GM12872 (cell line): Measurements from ENCODE around the gene SMIM24.

Source experiments
- TF ChIP-seq, protein P1 (sequence below): IDR thresholded peaks from 3 replicates; pipeline ENCODE4 v1.5.1; 2011; ENCODE audit warnings: low read depth, mild to moderate bottlenecking, low read length, moderate library complexity; ENCODE audit not compliant: insufficient read depth

SMIM24 gene

DNA sequence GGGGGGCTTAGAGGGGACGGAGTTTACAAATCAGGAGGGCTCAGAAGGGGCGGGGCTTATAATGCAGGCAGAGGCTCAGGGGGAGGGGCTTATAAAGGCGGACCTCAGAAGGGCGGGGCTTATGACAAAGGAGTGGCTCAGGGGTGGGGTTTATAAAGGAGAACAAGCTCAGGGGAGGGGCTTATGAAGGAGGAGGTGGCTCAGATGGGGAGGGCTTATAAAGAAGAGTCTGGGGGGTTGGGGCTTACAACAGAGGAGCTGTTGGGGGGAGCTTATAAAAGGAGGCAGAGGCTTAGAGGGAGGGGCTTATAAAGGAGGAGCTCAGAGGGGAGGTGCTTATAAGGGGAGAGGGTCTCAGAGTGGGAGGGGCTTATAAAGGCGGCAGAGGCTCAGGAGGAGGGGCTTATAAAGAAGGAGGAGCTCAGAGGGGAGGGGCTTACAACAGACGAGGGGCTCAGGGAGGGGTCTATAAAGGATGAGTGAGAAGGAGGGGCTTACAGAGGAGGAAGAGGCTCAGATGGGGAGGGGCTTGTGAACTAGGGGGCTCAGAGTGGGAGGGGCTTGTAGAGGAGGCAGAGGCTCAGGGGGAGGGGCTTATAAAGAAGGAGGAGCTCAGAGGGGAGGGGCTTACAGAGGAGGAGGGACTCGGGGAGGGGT, 1.0 kb downstream of the SMIM24 start:
- TF ChIP-seq, protein P1, sequence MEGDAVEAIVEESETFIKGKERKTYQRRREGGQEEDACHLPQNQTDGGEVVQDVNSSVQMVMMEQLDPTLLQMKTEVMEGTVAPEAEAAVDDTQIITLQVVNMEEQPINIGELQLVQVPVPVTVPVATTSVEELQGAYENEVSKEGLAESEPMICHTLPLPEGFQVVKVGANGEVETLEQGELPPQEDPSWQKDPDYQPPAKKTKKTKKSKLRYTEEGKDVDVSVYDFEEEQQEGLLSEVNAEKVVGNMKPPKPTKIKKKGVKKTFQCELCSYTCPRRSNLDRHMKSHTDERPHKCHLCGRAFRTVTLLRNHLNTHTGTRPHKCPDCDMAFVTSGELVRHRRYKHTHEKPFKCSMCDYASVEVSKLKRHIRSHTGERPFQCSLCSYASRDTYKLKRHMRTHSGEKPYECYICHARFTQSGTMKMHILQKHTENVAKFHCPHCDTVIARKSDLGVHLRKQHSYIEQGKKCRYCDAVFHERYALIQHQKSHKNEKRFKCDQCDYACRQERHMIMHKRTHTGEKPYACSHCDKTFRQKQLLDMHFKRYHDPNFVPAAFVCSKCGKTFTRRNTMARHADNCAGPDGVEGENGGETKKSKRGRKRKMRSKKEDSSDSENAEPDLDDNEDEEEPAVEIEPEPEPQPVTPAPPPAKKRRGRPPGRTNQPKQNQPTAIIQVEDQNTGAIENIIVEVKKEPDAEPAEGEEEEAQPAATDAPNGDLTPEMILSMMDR, result no peak

DNA sequence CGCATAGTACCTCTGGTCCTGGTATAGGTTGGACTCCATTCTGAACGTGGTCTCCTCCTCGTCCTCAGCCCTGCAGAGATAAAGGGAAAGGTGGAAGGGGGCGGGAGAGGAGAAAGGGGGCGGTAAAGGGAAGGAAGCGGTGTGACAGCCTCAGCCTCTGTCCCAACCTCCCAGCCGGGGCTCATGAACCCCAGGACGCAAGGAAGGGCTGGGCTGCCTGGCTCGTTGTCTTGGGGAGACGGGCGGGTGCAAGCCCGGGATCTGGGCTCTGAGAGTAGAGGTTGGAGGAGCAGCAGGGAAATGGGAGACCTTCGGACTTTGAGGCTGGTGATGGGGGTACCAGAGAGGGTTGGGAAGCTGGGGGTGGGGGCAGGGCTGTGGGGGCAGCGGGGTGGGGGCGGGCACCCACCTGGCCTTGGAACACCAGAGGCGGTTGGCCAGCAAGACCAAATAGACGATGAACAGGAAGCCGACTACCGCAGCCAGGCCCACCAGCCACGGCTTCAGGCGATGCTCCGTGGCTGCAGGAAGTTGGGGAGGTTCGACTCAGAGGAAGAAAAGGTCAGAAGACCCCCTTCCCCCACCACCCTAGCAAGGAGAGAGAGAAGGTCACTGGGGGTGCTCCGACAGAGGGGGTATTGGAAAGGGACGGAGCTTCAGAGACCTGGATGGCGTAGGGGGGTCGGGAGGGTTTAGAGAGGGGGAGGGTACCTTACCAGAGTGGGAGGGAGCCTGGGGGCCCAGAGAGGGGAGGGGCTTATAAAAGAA, 1.7 kb downstream of the SMIM24 start:
- TF ChIP-seq, protein P1, result no peak

DNA sequence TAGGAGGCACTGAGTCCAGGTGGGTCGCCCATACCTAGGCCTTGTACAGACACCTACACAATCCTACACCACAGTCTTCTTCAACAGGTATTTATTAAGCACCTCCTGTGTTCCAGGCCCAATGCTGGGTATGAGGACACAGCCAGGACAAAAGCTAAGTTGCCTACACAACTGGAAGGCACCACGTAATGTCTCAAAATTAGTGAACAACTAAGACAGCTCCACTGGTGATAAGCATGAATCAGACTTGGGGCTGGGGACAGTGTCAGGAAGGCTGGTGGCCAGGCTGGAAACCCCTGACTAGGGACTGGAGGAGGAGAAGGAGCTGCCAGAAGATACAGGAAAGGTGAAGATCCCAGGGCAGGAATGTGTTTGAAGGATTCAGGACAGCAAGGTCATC, 2.4 kb downstream of the SMIM24 start:
- TF ChIP-seq, protein P1, result no peak

DNA sequence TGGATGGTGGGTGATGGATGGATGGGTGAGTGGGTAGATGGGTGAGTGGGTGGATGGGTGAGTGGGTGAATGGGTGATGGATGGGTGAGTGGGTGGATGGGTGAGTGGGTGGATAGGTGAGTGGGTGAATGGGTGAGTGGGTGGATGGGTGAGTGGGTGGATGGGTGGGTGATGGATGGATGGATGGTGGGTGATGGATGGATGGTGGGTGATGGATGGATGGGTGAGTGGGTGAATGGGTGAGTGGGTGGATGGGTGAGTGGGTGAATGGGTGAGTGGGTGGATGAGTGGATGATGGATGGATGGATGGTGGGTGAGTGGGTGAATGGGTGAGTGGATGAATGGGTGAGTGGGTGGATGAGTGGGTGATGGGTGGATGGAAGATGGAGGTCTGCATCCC, 2.8 kb downstream of the SMIM24 start:
- TF ChIP-seq, protein P1, result no peak

DNA sequence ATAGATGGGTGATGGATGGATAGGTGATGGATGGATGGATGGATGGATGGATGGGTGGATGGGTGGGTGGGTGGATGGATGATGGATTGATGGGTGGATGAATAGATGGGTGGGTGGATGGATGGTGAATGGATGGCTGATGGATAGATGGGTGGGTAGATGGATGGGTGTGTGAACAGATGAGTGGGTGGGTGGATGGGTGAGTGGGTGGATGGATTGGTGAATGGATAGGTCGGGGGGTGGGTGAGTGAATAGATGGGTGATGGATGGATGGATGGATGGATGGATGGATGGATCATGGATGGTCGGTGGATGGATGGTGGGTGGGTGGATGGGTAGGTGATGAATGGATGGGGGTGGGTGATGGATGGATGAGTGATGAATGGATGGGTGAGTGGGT, 3.5 kb downstream of the SMIM24 start:
- TF ChIP-seq, protein P1, result no peak

DNA sequence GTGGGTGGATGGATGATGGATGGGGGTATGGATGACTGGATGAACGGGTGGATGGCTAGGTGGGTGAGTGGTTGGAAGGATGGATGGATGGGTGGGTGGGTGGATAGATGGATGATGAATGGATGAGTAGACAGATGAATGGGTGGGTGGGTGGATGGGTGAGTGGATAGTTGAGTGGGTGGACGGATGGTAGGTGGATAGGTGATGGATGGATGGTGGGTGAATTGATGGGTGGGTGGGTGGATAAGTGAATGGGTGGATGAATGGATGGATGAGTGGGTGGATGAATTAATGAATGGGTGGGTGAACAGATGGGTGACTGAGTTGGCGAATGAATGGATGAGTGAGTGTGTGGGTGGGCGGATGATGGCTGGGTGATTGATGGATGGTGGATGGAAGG, 4.9 kb downstream of the SMIM24 start:
- TF ChIP-seq, protein P1, result no peak

DNA sequence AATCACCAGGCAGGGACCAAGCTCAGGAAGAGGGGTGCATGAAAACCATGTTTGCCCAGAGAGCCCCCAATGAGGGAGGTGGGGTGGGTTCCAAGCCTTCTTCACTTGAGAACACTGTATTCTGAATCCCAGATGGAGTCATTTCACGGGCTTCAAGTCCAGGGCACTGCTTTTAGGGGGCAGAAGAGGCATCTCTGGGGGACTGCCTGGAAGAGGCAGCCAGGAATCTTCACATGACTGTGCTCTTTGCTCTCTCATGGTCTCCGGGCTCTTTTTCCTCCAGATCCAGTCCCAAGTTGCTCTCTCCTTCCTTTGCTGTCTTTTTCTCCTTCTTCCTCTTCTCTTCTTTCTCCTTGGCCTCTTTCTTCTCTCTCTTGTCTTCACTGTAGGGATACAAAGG, 5.7 kb downstream of the SMIM24 start:
- TF ChIP-seq, protein P1, result no peak
